IMR-90 (cell line): ENCODE data around the gene BCL11A.

Source experiments
- CHD1 ChIP-seq: IDR thresholded peaks from 2 replicates; pipeline ENCODE4 v1.6.1; 2012; ENCODE audit warnings: low read depth, low read length, improper control_type of control experiment
- CTCF ChIP-seq: conservative IDR thresholded peaks from 2 replicates; pipeline ENCODE4 v1.5.1; 2012; ENCODE audit warnings: mild to moderate bottlenecking, low read depth, low read length, improper control_type of control experiment
- FOS ChIP-seq: fragments of 150-350 bp; IDR thresholded peaks from 2 replicates; pipeline ENCODE4 v1.6.1; 2016; ENCODE audit warnings: low read depth, low read length
- POLR2A ChIP-seq: IDR thresholded peaks from 2 replicates; pipeline ENCODE4 v1.6.1; 2012; ENCODE audit warnings: mild to moderate bottlenecking, low read depth, low read length
- RAD21 ChIP-seq: IDR thresholded peaks from 2 replicates; pipeline ENCODE4 v1.6.1; 2012; ENCODE audit warnings: low read length, improper control_type of control experiment
- RCOR1 ChIP-seq: IDR thresholded peaks from 2 replicates; pipeline ENCODE4 v1.6.1; 2012; ENCODE audit warnings: mild to moderate bottlenecking, low read length, improper control_type of control experiment; ENCODE audit not compliant: insufficient replicate concordance
- TF ChIP-seq, protein P1 (sequence below): fragments of 150-350 bp; IDR thresholded peaks from 2 replicates; pipeline ENCODE4 v1.6.1; 2016; ENCODE audit warnings: low read depth, mild to moderate bottlenecking, low read length, moderate library complexity, borderline replicate concordance
- TF ChIP-seq, protein P2 (sequence below): fragments of 150-350 bp; IDR thresholded peaks from 2 replicates; pipeline ENCODE4 v1.6.1; 2017; ENCODE audit warnings: mild to moderate bottlenecking, antibody characterized with exemption, low read length, low read depth

- no peak for TF ChIP-seq POLR2A
- TF ChIP-seq, protein P1, sequence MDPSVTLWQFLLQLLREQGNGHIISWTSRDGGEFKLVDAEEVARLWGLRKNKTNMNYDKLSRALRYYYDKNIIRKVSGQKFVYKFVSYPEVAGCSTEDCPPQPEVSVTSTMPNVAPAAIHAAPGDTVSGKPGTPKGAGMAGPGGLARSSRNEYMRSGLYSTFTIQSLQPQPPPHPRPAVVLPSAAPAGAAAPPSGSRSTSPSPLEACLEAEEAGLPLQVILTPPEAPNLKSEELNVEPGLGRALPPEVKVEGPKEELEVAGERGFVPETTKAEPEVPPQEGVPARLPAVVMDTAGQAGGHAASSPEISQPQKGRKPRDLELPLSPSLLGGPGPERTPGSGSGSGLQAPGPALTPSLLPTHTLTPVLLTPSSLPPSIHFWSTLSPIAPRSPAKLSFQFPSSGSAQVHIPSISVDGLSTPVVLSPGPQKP, result no peak
- no peak for TF ChIP-seq CTCF
- TF ChIP-seq CHD1, result no peak
- TF ChIP-seq RCOR1, result no peak
- no peak for TF ChIP-seq FOS
- TF ChIP-seq, protein P2, sequence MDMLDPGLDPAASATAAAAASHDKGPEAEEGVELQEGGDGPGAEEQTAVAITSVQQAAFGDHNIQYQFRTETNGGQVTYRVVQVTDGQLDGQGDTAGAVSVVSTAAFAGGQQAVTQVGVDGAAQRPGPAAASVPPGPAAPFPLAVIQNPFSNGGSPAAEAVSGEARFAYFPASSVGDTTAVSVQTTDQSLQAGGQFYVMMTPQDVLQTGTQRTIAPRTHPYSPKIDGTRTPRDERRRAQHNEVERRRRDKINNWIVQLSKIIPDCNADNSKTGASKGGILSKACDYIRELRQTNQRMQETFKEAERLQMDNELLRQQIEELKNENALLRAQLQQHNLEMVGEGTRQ, result no peak
- TF ChIP-seq RAD21, result no peak
Observed at GRCh38 chr2:60441800-60442199, 111.7 kb downstream of the BCL11A start.
